GM18526 (cell line): ENCODE data around the gene CBR3.

ENCODE experiments used
- POLR2A ChIP-seq: IDR thresholded peaks from 3 replicates; pipeline ENCODE4 v1.6.1; 2011; ENCODE audit not compliant: insufficient read length; ENCODE audit errors: extremely low read depth

The CBR3 gene

GRCh38 chr21:36165356-36165755 is 30.5 kb downstream of the CBR3 start:
- no peak for TF ChIP-seq POLR2A

DNA sequence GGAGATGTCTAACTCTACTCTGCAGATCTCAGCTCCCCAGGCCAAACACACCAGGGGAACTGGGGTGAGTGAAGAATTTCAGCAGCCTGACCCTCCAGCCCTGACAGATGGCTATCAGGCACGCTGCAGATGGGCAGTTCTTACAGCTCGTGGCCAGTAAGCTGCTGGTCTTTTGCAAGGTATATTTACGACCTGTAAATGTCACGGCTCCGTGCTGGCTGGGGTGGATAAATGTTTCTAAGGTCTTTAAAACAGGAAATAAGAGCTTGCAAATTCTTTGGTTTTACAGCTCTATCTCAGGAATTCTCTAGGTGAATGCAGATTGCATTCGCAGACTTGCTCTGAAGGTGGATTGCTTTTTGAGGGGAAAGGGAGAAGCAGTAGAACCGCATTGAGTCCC is 31.8 kb downstream of the CBR3 start:
- no peak for TF ChIP-seq POLR2A

- TF ChIP-seq POLR2A, result no peak
These were observed 32.7 kb downstream of the CBR3 start for GRCh38 chr21:36167541-36167940.

GRCh38 chr21:36169470-36170128 is 34.7 kb downstream of the CBR3 start:
- TF ChIP-seq POLR2A, result no peak

DNA sequence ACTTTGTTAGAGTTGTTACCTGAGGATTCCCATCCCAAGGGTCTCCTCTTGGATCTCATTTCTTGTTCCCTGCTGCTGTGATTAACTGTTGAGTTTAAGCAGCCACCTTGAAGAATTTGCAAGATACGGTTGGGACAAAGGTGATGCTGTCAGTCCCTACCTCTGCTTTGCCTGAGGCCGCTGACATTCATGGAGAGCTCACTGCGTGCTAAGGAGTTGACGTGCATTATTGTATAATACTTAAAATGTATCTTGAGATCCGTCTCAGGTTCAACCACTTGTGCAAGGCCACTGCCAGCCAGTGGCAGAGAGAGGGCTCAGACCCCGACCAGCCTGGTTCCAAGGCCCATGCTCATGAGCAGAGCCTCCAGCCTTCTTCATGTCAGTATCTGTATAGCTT is 35.9 kb downstream of the CBR3 start:
- no peak for TF ChIP-seq POLR2A

GRCh38 chr21:36171336-36171735 is 36.5 kb downstream of the CBR3 start:
- no peak for TF ChIP-seq POLR2A

DNA sequence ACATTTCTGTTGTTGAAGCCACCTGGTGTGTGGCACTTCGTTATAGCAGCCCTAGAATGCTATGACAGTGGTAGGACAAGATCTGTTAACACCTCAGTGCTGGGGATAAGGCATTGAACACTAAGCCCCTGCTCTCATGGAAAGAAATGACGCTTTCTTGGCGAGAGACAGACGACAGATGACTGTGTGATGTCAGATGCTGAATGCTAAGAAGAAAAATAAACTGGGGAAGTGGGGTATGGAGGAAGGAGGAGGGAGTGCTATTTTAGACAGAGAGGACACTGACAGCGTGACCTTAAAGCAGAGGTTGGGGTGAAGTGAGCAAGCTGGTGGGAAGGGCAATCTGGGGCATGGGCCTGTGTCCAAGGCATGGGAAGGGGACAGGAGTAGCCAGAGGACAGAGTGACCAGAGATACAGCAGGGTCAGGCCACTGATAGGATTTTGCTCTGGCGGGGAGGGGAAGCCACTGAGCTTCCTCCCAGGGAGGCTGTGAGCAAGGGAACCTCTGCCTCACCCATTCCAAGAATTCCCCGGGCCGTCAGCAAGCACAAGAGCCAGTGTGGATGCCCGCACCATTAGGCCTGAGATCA is 37.0 kb downstream of the CBR3 start:
- TF ChIP-seq POLR2A, result no peak

DNA sequence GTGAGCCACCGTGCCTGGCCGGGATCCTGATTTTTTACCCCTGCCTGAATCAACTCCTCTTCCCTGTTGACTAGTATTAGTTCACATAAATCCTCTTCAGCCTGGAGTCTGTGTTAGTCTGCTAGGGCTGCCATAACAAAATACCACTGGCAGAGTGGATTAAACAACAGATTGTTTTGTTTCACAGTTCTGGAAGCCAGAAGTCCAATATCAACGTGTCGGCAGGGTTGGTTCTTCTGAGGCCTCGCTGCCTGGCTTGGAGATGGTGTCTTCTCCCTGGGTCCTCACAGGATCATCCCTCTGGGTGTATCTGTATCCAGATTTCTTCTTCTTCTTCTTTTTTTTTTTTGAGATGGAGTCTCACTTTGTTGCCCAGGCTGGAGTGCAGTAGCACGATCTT is 39.9 kb downstream of the CBR3 start:
- TF ChIP-seq POLR2A, result no peak

DNA sequence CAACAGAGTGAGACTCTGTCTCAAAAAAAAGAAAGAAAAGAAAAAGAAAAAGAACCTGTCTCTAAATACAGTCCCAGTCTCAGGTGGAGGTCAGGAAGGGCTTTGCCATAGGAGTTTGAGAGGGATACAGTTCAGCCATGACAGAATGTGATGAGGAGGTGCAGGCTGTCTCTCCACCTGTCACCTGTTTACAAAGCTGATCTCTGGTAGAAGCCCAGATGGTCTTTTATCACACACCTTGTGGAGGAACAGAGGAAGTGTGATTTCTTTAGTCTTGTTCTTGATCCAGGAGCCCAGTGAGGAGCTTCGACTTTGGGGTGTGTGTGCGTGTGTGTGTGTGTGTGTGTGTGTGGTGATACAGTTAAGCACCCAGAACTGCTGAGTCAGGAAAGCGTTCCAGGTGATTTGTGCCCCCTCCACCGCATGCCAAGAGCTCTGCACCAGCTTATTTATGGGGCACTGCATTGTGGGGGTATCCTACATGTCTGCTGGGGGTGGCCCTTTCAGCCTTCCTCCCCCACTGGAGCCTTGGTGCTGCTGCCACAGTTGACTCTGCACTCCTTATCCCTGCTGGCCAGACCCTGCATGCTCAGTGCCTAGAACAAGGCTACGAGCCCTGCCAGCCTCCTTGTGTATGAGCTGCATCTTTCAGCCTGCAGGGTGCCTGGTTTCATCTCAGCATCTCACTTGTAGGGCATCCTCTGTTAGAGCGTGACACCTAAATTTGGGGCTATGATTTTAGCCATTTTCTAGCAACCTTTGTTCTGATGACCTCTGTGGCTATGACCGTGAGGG is 41.1 kb downstream of the CBR3 start:
- no peak for TF ChIP-seq POLR2A

DNA sequence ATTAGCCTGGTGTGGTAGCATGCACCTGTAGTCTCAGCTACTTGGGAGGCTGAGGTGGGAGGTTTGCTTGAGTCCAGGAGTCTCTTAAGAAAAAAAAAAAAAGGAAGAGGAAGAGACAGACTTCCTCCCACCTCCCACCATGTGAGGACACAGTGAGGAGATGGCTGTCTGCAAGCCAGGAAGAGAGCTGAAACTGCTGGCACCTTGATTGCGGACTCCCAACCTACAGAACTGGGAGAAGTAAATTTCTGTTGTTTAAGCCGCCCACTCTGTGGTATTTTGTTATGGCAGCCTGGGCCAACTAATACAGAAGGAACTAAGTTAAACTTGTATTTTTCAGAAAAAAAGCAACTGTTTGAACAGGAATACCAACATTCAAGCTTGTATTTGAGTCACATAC is 43.5 kb downstream of the CBR3 start:
- no peak for TF ChIP-seq POLR2A

DNA sequence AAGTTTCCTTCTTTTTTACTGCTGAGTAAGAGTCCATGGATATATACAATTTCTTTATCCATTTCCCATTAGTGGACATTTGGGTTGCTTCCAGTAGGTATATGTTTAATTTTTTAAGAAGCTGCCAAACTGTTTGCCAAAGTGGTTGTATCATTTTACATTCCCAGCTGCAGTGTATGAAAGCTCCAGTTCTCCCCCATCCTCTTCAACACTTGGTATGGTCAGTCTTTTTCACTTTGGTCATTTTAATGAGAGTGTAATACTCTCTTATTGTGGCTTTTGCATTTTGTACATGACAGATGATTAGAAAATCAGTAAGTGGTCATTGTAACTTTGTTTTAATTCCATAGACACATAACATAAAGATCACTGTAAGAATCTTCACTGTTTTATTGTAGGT is 44.3 kb downstream of the CBR3 start:
- no peak for TF ChIP-seq POLR2A

- TF ChIP-seq POLR2A, result no peak
These were observed 46.1 kb downstream of the CBR3 start for GRCh38 chr21:36180963-36181362.

- no peak for TF ChIP-seq POLR2A
These were observed 48.4 kb downstream of the CBR3 start for GRCh38 chr21:36183144-36183795.

GRCh38 chr21:36184545-36184944 is 49.7 kb downstream of the CBR3 start:
- TF ChIP-seq POLR2A, result no peak

- no peak for TF ChIP-seq POLR2A
These were observed 50.6 kb downstream of the CBR3 start for GRCh38 chr21:36185523-36185922.

GRCh38 chr21:36186081-36186480 is 51.2 kb downstream of the CBR3 start:
- TF ChIP-seq POLR2A, result no peak
